Liver (tissue), 9 donors: ENCODE measurements around the gene TOLLIP. TPM values are rescaled to one million over a fixed set of nuclear protein-coding genes. Genes with fewer than 3 reads are reported as not detected.

ENCODE experiments used
- DNase-seq: peaks from one replicate; pipeline ENCODE4 v3.0.0-alpha.2; 2017; ENCODE audit warnings: low spot score
- H3K27ac ChIP-seq, 2 donors: one replicate each; pipeline ENCODE4 v1.7.0; 2013; ENCODE audit warnings: inconsistent platforms in 2 of 2, low read length in 2 of 2, control low read depth in 1 of 2, low read depth in 1 of 2, mild to moderate bottlenecking in 1 of 2
- H3K27me3 ChIP-seq, 4 donors: one replicate each; pipeline versions ENCODE4 v1.6.1 to v1.7.0; 2013; ENCODE audit warnings: low read length in 3 of 4, inconsistent platforms in 1 of 4, mild to moderate bottlenecking in 1 of 4, moderate library complexity in 1 of 4; ENCODE audit not compliant: control insufficient read depth in 4 of 4, insufficient read depth in 4 of 4
- H3K36me3 ChIP-seq, 4 donors: one replicate each; pipeline versions ENCODE4 v1.6.1 to v1.7.0; 2013; ENCODE audit warnings: low read length in 3 of 4, mild to moderate bottlenecking in 3 of 4, low read depth in 1 of 4, moderate library complexity in 1 of 4; ENCODE audit not compliant: control insufficient read depth in 4 of 4, insufficient read depth in 3 of 4
- H3K4me1 ChIP-seq, 4 donors: one replicate each; pipeline versions ENCODE4 v1.6.1 to v1.7.0; 2013; ENCODE audit warnings: low read length in 3 of 4, mild to moderate bottlenecking in 3 of 4, moderate library complexity in 1 of 4; ENCODE audit not compliant: control insufficient read depth in 4 of 4, insufficient read depth in 4 of 4
- H3K4me3 ChIP-seq, 3 donors: one replicate each; pipeline versions ENCODE4 v1.6.1 to v1.7.0; 2013; ENCODE audit warnings: low read length in 3 of 3, control low read depth in 1 of 3, low read depth in 1 of 3, mild to moderate bottlenecking in 1 of 3
- H3K9ac ChIP-seq, 2 donors: one replicate each; pipeline ENCODE4 v1.7.0; 2013; ENCODE audit warnings: low read length in 2 of 2, mild to moderate bottlenecking in 2 of 2, moderate library complexity in 2 of 2, control low read depth in 1 of 2, low read depth in 1 of 2
- H3K9me3 ChIP-seq, 4 donors: one replicate each; pipeline versions ENCODE4 v1.6.1 to v1.7.0; 2013; ENCODE audit warnings: low read length in 3 of 4; ENCODE audit not compliant: control insufficient read depth in 4 of 4
- ATF3 ChIP-seq: IDR thresholded peaks from 2 replicates; pipeline ENCODE4 v1.6.1; 2016; ENCODE audit warnings: antibody characterized with exemption
- CTCF ChIP-seq: fragments of 150-350 bp; IDR thresholded peaks from 2 replicates; pipeline ENCODE4 v1.5.1; 2017; ENCODE audit warnings: improper control_type of control experiment, low read depth, low read length; ENCODE audit not compliant: missing input control
- EGR1 ChIP-seq, 2 donors: IDR thresholded peaks; 2 replicates each; pipeline ENCODE4 v1.6.1; 2016 to 2018; ENCODE audit warnings: antibody characterized with exemption in 2 of 2, low read depth in 2 of 2
- FOXA1 ChIP-seq: IDR thresholded peaks from 2 replicates; pipeline ENCODE4 v1.6.1; 2016; ENCODE audit warnings: antibody characterized with exemption
- FOXA2 ChIP-seq: IDR thresholded peaks from 2 replicates; pipeline ENCODE4 v1.6.1; 2016; ENCODE audit warnings: antibody characterized with exemption
- GABPA ChIP-seq, 2 donors: IDR thresholded peaks in 1 of 2; conservative IDR thresholded peaks in 1 of 2; 2 replicates each; pipeline ENCODE4 v1.6.1; 2016; ENCODE audit warnings: antibody characterized with exemption in 2 of 2, mild to moderate bottlenecking in 1 of 2, moderate library complexity in 1 of 2
- HNF4A ChIP-seq, 2 donors: conservative IDR thresholded peaks; 2 replicates each; pipeline ENCODE4 v1.6.1; 2016; ENCODE audit warnings: antibody characterized with exemption in 2 of 2, mild to moderate bottlenecking in 2 of 2
- HNF4G ChIP-seq: IDR thresholded peaks from 2 replicates; pipeline ENCODE4 v1.6.1; 2016; ENCODE audit warnings: antibody characterized with exemption
- JUND ChIP-seq, 2 donors: IDR thresholded peaks; 2 replicates each; pipeline ENCODE4 v1.6.1; 2016; ENCODE audit warnings: antibody characterized with exemption in 2 of 2
- MAX ChIP-seq: IDR thresholded peaks from 2 replicates; pipeline ENCODE4 v1.6.1; 2016; ENCODE audit warnings: antibody characterized with exemption
- NR2F2 ChIP-seq: IDR thresholded peaks from 2 replicates; pipeline ENCODE4 v1.6.1; 2016; ENCODE audit warnings: antibody characterized with exemption
- RAD21 ChIP-seq, 2 donors: IDR thresholded peaks; 2 replicates each; pipeline ENCODE4 v1.6.1; 2016; ENCODE audit warnings: antibody characterized with exemption in 2 of 2, mild to moderate bottlenecking in 2 of 2
- RXRA ChIP-seq, 2 donors: IDR thresholded peaks; 2 replicates each; pipeline ENCODE4 v1.6.1; 2017 to 2018; ENCODE audit warnings: antibody characterized with exemption in 2 of 2, mild to moderate bottlenecking in 1 of 2
- SP1 ChIP-seq: IDR thresholded peaks from 2 replicates; pipeline ENCODE4 v1.6.1; 2018; ENCODE audit warnings: antibody characterized with exemption, mild to moderate bottlenecking
- TAF1 ChIP-seq: conservative IDR thresholded peaks from 2 replicates; pipeline ENCODE4 v1.6.1; 2016; ENCODE audit warnings: antibody characterized with exemption, mild to moderate bottlenecking
- YY1 ChIP-seq: IDR thresholded peaks from 2 replicates; pipeline ENCODE4 v1.6.1; 2016; ENCODE audit warnings: antibody characterized with exemption, mild to moderate bottlenecking
- ZBTB33 ChIP-seq: IDR thresholded peaks from 2 replicates; pipeline ENCODE4 v1.6.1; 2016; ENCODE audit warnings: antibody characterized with exemption
- WGBS: extraction: QIAGEN DNeasy Blood & Tissue Kit; methylation state at CpG from one replicate; pipeline ENCODE4 v1.1.7; 2013; 5-methylcytosine and 5-hydroxymethylcytosine counted together
- polyA plus RNA-seq, 2 donors: library from polyadenylated mRNA; stranded (reverse) in 1 of 2; unstranded in 1 of 2; fragments of 200-250 nt in 1 of 2; fragments of >200 nt in 1 of 2; fragmentation: Nextera tagmentation in 1 of 2; extraction: Ambion mirVana in 1 of 2; gene quantifications; one replicate each; pipeline versions ENCODE4 v1.2.1 to v1.2.3, GENCODE V29; 2013 to 2015
- total RNA-seq, 2 donors: library from RNA; depleted of rRNA; stranded (reverse); fragments of >200 nt; gene quantifications; one replicate each; pipeline ENCODE4 v1.2.3, GENCODE V29; 2014
- TF ChIP-seq, protein P1 (sequence below): IDR thresholded peaks from 2 replicates; pipeline ENCODE4 v1.6.1; 2016; ENCODE audit warnings: antibody characterized with exemption, mild to moderate bottlenecking
- donor health status: healthy.
- donor health status: healthy.
- donor health status: healthy.
- donor health status: healthy.
- donor health status: healthy.

The TOLLIP gene
- total and polyA plus RNA-seq, 4 donors: 27.5 to 102 (median 72.9) TPM

GRCh38 chr11:1326435-1327063 lies 17.1 kb upstream of the TOLLIP start:
- no peak overlapping the region for H3K27ac ChIP-seq
- TF ChIP-seq HNF4A (conservative IDR thresholded peaks at IDR 0.05) (no peak), RAD21 (IDR thresholded peaks at IDR 0.05) (no peak), MAX (no peak), YY1 (no peak), FOXA1 (no peak), EGR1 (IDR thresholded peaks at IDR 0.05; ENCODE audit: low read depth in 2 of 2) (no peak)
- no peaks in the 10 kb centered on the region for H3K36me3 ChIP-seq
- no peak overlapping the region for H3K4me3 ChIP-seq
- 78% methylated on average over 11 of the region's 11 CpGs for WGBS
- no peak for DNase-seq
- peaks cover 0 to 9% (median 0%) of the 10 kb centered on the region in 4 donors for H3K27me3 ChIP-seq
- H3K9ac ChIP-seq: no peak overlapping the region
- peaks cover 0 to 4% (median 0%) of the 10 kb centered on the region in 4 donors for H3K9me3 ChIP-seq
- no peaks in the 10 kb centered on the region for H3K4me1 ChIP-seq

GRCh38 chr11:1323774-1324173 lies 14.3 kb upstream of the TOLLIP start:
- Histone ChIP-seq H3K27ac (no peak overlapping the region), H3K27me3 (peaks cover 0 to 9% (median 0%) of the 10 kb centered on the region in 4 donors), H3K9ac (no peak overlapping the region), H3K4me3 (no peak overlapping the region), H3K9me3 (peaks cover 0 to 4% (median 0%) of the 10 kb centered on the region in 4 donors), H3K4me1 (no peaks in the 10 kb centered on the region), H3K36me3 (no peaks in the 10 kb centered on the region)
- WGBS: 65% methylated on average over 3 of the region's 3 CpGs
- TF ChIP-seq FOXA2: no peak
- no peak for TF ChIP-seq HNF4G
- TF ChIP-seq MAX: no peak
- no peak for TF ChIP-seq RAD21 (IDR thresholded peaks at IDR 0.05)
- TF ChIP-seq SP1: no peak
- no peak for TF ChIP-seq FOXA1
- TF ChIP-seq JUND (IDR thresholded peaks at IDR 0.05): no peak
- TF ChIP-seq ZBTB33: no peak
- no peak for TF ChIP-seq GABPA (IDR thresholded peaks at IDR 0.05 in 1 of 2, conservative IDR thresholded peaks at IDR 0.05 in 1 of 2)
- TF ChIP-seq RXRA (IDR thresholded peaks at IDR 0.05): no peak
- no peak for TF ChIP-seq EGR1 (IDR thresholded peaks at IDR 0.05; ENCODE audit: low read depth in 2 of 2)
- no peak for TF ChIP-seq YY1
- no peak for TF ChIP-seq HNF4A (conservative IDR thresholded peaks at IDR 0.05)
- TF ChIP-seq CTCF: no peak
- TF ChIP-seq ATF3: no peak
- no peak for TF ChIP-seq NR2F2
- no peak for TF ChIP-seq TAF1
- TF ChIP-seq, protein P1, sequence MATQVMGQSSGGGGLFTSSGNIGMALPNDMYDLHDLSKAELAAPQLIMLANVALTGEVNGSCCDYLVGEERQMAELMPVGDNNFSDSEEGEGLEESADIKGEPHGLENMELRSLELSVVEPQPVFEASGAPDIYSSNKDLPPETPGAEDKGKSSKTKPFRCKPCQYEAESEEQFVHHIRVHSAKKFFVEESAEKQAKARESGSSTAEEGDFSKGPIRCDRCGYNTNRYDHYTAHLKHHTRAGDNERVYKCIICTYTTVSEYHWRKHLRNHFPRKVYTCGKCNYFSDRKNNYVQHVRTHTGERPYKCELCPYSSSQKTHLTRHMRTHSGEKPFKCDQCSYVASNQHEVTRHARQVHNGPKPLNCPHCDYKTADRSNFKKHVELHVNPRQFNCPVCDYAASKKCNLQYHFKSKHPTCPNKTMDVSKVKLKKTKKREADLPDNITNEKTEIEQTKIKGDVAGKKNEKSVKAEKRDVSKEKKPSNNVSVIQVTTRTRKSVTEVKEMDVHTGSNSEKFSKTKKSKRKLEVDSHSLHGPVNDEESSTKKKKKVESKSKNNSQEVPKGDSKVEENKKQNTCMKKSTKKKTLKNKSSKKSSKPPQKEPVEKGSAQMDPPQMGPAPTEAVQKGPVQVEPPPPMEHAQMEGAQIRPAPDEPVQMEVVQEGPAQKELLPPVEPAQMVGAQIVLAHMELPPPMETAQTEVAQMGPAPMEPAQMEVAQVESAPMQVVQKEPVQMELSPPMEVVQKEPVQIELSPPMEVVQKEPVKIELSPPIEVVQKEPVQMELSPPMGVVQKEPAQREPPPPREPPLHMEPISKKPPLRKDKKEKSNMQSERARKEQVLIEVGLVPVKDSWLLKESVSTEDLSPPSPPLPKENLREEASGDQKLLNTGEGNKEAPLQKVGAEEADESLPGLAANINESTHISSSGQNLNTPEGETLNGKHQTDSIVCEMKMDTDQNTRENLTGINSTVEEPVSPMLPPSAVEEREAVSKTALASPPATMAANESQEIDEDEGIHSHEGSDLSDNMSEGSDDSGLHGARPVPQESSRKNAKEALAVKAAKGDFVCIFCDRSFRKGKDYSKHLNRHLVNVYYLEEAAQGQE: no peak
- no peak for DNase-seq
